ENCODE measurements around the gene RC3H1. TPM values are rescaled to one million over a fixed set of nuclear protein-coding genes. Genes with fewer than 3 reads are reported as not detected.

The RC3H1 gene
- total RNA-seq, 1 donor from 2014 or later = 48.0 TPM

DNA sequence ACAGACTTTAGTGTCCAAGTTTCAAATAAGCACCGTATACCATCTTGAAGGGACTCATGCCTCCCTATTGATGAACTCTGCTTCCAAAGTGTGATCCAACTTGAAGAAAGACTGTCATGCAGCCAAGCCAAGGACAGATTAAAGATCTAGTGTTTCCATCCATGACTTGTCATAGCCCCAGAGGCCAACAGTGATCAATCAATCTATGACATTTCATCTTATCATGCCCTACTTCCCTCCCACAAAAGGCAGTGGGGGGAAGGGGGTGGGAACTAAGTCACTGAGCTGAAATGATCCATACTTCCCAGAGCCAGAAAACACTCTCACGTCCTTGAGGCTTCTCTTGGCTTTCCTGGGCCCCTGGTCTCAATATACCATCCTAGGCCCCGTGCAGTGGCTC is 109.0 kb downstream of the RC3H1 start:
- Mint-ChIP-seq H3K4me3 (ENCODE audit: unreplicated experiment) (no peak overlapping the region), H3K36me3 (ENCODE audit: unreplicated experiment) (no peaks in the 10 kb centered on the region), H3K27me3 (ENCODE audit: unreplicated experiment) (peaks cover 2% of the 10 kb centered on the region), H3K9me3 (ENCODE audit: unreplicated experiment) (no peaks in the 10 kb centered on the region), H3K4me1 (ENCODE audit: low read depth, unreplicated experiment) (no peaks in the 10 kb centered on the region), H3K27ac (ENCODE audit: unreplicated experiment) (no peak overlapping the region)
- TF ChIP-seq, protein P1, sequence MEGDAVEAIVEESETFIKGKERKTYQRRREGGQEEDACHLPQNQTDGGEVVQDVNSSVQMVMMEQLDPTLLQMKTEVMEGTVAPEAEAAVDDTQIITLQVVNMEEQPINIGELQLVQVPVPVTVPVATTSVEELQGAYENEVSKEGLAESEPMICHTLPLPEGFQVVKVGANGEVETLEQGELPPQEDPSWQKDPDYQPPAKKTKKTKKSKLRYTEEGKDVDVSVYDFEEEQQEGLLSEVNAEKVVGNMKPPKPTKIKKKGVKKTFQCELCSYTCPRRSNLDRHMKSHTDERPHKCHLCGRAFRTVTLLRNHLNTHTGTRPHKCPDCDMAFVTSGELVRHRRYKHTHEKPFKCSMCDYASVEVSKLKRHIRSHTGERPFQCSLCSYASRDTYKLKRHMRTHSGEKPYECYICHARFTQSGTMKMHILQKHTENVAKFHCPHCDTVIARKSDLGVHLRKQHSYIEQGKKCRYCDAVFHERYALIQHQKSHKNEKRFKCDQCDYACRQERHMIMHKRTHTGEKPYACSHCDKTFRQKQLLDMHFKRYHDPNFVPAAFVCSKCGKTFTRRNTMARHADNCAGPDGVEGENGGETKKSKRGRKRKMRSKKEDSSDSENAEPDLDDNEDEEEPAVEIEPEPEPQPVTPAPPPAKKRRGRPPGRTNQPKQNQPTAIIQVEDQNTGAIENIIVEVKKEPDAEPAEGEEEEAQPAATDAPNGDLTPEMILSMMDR (IDR thresholded peaks at IDR 0.05; ENCODE audit: partially characterized antibody, unreplicated experiment) = no peak
- DNase-seq = no peak

DNA sequence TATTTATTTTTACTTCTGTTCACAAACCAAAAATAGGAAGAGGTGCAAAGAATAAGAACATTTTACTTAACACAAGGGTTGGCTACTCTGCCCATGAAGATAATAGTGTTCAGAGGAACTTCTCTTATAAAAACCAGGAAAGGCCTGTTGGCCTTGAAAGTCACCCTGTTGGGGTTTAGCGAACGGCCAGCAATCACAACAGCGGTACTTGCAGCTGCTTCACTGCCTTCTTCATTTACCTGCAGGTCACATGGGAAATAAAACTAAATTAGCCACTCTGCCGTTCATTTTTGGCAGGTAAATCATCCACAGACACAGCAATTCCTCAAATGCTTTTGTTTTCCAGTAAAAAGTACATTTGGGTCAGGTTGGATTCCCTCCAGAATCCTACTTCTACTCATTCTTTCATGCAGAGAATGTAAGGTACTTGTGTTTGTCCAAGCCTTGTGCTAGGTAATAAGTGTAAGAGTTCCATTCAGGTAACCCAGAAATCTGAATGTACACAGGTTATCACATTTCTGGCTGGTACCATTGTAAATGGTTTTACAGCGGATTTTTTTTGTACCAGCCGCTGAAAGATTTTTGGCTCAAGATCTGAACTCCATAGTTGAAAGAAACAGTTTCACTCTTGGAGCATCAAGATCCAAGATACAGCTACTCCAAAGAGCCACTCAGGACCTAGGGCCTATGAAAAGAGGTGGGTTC is 118.2 kb downstream of the RC3H1 start:
- TF ChIP-seq, protein P1 (IDR thresholded peaks at IDR 0.05; ENCODE audit: partially characterized antibody, unreplicated experiment) = no peak
- Mint-ChIP-seq H3K4me1 (ENCODE audit: low read depth, unreplicated experiment) (no peaks in the 10 kb centered on the region), H3K36me3 (ENCODE audit: unreplicated experiment) (no peaks in the 10 kb centered on the region)

DNA sequence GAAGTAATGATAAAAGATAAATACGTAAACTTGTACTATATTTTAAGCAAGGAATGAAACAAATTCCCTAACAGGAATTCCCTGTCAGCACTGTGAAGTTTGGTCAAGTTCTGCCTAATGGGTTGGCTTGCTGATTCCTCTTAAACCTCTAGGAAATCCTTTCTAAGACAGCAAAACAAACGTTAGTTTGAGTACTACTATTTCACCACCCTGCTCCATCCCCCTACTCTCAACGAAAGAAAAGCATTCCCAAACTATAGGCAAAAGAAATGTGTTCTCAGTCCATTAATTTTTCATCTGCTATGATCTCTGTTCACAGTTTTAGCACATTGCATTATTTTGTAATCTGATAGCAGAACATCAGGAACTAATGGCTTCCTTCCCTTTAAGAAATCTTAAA is 121.2 kb downstream of the RC3H1 start:
- H3K27ac Mint-ChIP-seq (ENCODE audit: unreplicated experiment) = no peak overlapping the region
- no peaks in the 10 kb centered on the region for H3K27me3 Mint-ChIP-seq (ENCODE audit: unreplicated experiment)
- no peaks in the 10 kb centered on the region for H3K36me3 Mint-ChIP-seq (ENCODE audit: unreplicated experiment)
- no peak for DNase-seq
- no peak overlapping the region for H3K4me3 Mint-ChIP-seq (ENCODE audit: unreplicated experiment)
- no peaks in the 10 kb centered on the region for H3K9me3 Mint-ChIP-seq (ENCODE audit: unreplicated experiment)
- TF ChIP-seq, protein P1 (IDR thresholded peaks at IDR 0.05; ENCODE audit: partially characterized antibody, unreplicated experiment) = no peak
- no peaks in the 10 kb centered on the region for H3K4me1 Mint-ChIP-seq (ENCODE audit: low read depth, unreplicated experiment)

More for the DNA sequence above, 118.2 kb downstream of the RC3H1 start:
- H3K27me3 Mint-ChIP-seq (ENCODE audit: unreplicated experiment) = no peaks in the 10 kb centered on the region
- no peak for DNase-seq
- no peaks in the 10 kb centered on the region for H3K9me3 Mint-ChIP-seq (ENCODE audit: unreplicated experiment)
- H3K27ac Mint-ChIP-seq (ENCODE audit: unreplicated experiment) = no peak overlapping the region
- no peak overlapping the region for H3K4me3 Mint-ChIP-seq (ENCODE audit: unreplicated experiment)

DNA sequence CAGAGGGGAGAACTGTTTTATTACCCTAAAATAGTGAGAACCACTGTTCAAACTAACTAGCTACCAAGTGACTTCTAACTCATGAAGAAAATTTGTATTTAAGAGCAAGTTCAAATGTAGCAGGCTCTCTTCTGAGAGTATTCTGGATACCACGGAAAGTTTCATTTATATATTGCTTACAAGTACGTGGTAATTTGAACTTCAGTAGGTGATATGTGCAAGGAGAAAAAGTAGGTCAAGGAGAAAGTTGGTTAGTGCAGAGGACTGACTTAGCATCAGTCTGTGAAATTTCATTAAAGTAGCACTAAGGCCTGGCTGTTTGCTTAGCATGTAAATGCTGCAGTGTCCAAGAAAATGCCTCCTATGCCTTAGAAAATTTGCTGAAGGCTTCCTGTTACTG is 121.7 kb downstream of the RC3H1 start:
- Mint-ChIP-seq H3K27me3 (ENCODE audit: unreplicated experiment) (no peaks in the 10 kb centered on the region), H3K4me1 (ENCODE audit: low read depth, unreplicated experiment) (no peaks in the 10 kb centered on the region), H3K4me3 (ENCODE audit: unreplicated experiment) (no peak overlapping the region), H3K9me3 (ENCODE audit: unreplicated experiment) (no peaks in the 10 kb centered on the region), H3K36me3 (ENCODE audit: unreplicated experiment) (no peaks in the 10 kb centered on the region), H3K27ac (ENCODE audit: unreplicated experiment) (no peak overlapping the region)
- no peak for DNase-seq
- TF ChIP-seq, protein P1 (IDR thresholded peaks at IDR 0.05; ENCODE audit: partially characterized antibody, unreplicated experiment) = no peak

DNA sequence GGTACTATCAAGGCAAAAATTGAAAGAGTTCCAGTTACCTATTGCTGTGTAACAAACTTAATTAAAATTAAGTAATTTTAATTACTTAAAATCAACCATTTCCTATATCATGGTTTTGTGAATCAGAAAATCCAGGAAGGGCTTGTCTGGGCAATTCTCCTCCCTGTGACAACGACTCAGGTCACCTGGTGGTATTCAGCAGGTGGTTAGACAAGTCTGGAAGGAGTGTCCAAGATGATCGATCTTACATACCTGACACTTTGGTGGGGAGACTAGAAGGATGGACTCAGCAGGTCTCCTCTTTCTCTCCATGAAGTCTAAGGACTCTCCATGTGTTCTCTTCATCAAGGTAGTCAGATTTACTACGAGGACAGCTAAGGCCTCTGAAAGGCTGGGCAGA is 128.0 kb downstream of the RC3H1 start:
- H3K36me3 Mint-ChIP-seq (ENCODE audit: unreplicated experiment) = no peaks in the 10 kb centered on the region
- no peak overlapping the region for H3K4me3 Mint-ChIP-seq (ENCODE audit: unreplicated experiment)
- TF ChIP-seq, protein P1 (IDR thresholded peaks at IDR 0.05; ENCODE audit: partially characterized antibody, unreplicated experiment) = no peak
- H3K4me1 Mint-ChIP-seq (ENCODE audit: low read depth, unreplicated experiment) = no peaks in the 10 kb centered on the region
- H3K27ac Mint-ChIP-seq (ENCODE audit: unreplicated experiment) = no peak overlapping the region
- H3K9me3 Mint-ChIP-seq (ENCODE audit: unreplicated experiment) = no peaks in the 10 kb centered on the region
- no peaks in the 10 kb centered on the region for H3K27me3 Mint-ChIP-seq (ENCODE audit: unreplicated experiment)
- no peak for DNase-seq
